Measurements from ENCODE around the gene BACH1.

- TF ChIP-seq CTCF (IDR thresholded peaks at IDR 0.05) = no peak
- no peak for TF ChIP-seq NFATC4 (CRISPR knock-in tag; IDR thresholded peaks at IDR 0.05)
- TF ChIP-seq ZMAT4 (CRISPR knock-in tag; IDR thresholded peaks at IDR 0.05) = no peak
These were observed 68.6 kb downstream of the BACH1 start for GRCh38 chr21:29367335-29367734.

Measured in WTC11 (cell line).